ENCODE results near the gene ACER3. TPM values are rescaled to one million over a fixed set of nuclear protein-coding genes. Genes with fewer than 3 reads are reported as not detected.

ACER3 gene
- polyA plus RNA-seq, 1 donor from 2014 or later, result 14.9 TPM

GRCh38 chr11:77069336-77069968, 208.7 kb downstream of the ACER3 start:
- TF ChIP-seq EZH2 (IDR thresholded peaks at IDR 0.05; ENCODE audit: borderline replicate concordance, insufficient read depth, low read length, poor library complexity, severe bottlenecking) (no peak), CTCF (IDR thresholded peaks at IDR 0.05; ENCODE audit: poor library complexity, severe bottlenecking) (no peak), RAD21 (conservative IDR thresholded peaks at IDR 0.05) (no peak), EP300 (conservative IDR thresholded peaks at IDR 0.05; ENCODE audit: poor library complexity, severe bottlenecking) (no peak), MXI1 (conservative IDR thresholded peaks at IDR 0.05; ENCODE audit: poor library complexity, severe bottlenecking) (no peak), TAF1 (IDR thresholded peaks at IDR 0.05; ENCODE audit: low read depth) (no peak), SMC3 (conservative IDR thresholded peaks at IDR 0.05; ENCODE audit: poor library complexity) (no peak), POLR2AphosphoS5 (IDR thresholded peaks at IDR 0.05) (no peak)
- TF ChIP-seq, protein P1, sequence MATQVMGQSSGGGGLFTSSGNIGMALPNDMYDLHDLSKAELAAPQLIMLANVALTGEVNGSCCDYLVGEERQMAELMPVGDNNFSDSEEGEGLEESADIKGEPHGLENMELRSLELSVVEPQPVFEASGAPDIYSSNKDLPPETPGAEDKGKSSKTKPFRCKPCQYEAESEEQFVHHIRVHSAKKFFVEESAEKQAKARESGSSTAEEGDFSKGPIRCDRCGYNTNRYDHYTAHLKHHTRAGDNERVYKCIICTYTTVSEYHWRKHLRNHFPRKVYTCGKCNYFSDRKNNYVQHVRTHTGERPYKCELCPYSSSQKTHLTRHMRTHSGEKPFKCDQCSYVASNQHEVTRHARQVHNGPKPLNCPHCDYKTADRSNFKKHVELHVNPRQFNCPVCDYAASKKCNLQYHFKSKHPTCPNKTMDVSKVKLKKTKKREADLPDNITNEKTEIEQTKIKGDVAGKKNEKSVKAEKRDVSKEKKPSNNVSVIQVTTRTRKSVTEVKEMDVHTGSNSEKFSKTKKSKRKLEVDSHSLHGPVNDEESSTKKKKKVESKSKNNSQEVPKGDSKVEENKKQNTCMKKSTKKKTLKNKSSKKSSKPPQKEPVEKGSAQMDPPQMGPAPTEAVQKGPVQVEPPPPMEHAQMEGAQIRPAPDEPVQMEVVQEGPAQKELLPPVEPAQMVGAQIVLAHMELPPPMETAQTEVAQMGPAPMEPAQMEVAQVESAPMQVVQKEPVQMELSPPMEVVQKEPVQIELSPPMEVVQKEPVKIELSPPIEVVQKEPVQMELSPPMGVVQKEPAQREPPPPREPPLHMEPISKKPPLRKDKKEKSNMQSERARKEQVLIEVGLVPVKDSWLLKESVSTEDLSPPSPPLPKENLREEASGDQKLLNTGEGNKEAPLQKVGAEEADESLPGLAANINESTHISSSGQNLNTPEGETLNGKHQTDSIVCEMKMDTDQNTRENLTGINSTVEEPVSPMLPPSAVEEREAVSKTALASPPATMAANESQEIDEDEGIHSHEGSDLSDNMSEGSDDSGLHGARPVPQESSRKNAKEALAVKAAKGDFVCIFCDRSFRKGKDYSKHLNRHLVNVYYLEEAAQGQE (IDR thresholded peaks at IDR 0.05; ENCODE audit: borderline replicate concordance), result no peak
- H3K9me3 ChIP-seq (ENCODE audit: low read length), result no peaks in the 10 kb centered on the region
- no peak overlapping the region for H3K9ac ChIP-seq (ENCODE audit: low read length)
- H3K27ac ChIP-seq (ENCODE audit: low read length), result no peak overlapping the region
- H3F3A ChIP-seq (ENCODE audit: insufficient read depth, low read length, poor library complexity, severe bottlenecking), result no peaks in the 10 kb centered on the region
- H3K9me2 ChIP-seq (ENCODE audit: insufficient read depth, low read length), result no peaks in the 10 kb centered on the region
- H3K27me3 ChIP-seq (ENCODE audit: insufficient read depth, low read depth, low read length), result no peaks in the 10 kb centered on the region
- H3K4me3 ChIP-seq (ENCODE audit: low read length), result peak overlapping the region; percentile 87
- H2AFZ ChIP-seq (ENCODE audit: low read depth, low read length), result no peak overlapping the region
- no peaks in the 10 kb centered on the region for H3K79me2 ChIP-seq (replicated peaks; ENCODE audit: insufficient read depth, low read length)
- no peaks in the 10 kb centered on the region for H3K36me3 ChIP-seq (ENCODE audit: insufficient read depth, low read length)
- H4K20me1 ChIP-seq (ENCODE audit: insufficient read depth), result no peaks in the 10 kb centered on the region
- H3K4me2 ChIP-seq (ENCODE audit: low read length), result no peak overlapping the region

- Histone ChIP-seq H3F3A (ENCODE audit: insufficient read depth, low read length, poor library complexity, severe bottlenecking) (no peaks in the 10 kb centered on the region), H3K9me2 (ENCODE audit: insufficient read depth, low read length) (no peaks in the 10 kb centered on the region), H3K36me3 (ENCODE audit: insufficient read depth, low read length) (no peaks in the 10 kb centered on the region), H3K9ac (ENCODE audit: low read length) (no peak overlapping the region), H3K27ac (ENCODE audit: low read length) (no peak overlapping the region), H4K20me1 (ENCODE audit: insufficient read depth) (no peaks in the 10 kb centered on the region), H3K9me3 (ENCODE audit: low read length) (no peaks in the 10 kb centered on the region), H3K4me2 (ENCODE audit: low read length) (no peak overlapping the region), H3K4me3 (ENCODE audit: low read length) (no peak overlapping the region), H3K27me3 (ENCODE audit: insufficient read depth, low read depth, low read length) (no peaks in the 10 kb centered on the region), H2AFZ (ENCODE audit: low read depth, low read length) (no peak overlapping the region), H3K79me2 (replicated peaks; ENCODE audit: insufficient read depth, low read length) (no peaks in the 10 kb centered on the region)
- TF ChIP-seq RAD21 (conservative IDR thresholded peaks at IDR 0.05) (no peak), EP300 (conservative IDR thresholded peaks at IDR 0.05; ENCODE audit: poor library complexity, severe bottlenecking) (no peak), MXI1 (conservative IDR thresholded peaks at IDR 0.05; ENCODE audit: poor library complexity, severe bottlenecking) (no peak), CTCF (IDR thresholded peaks at IDR 0.05; ENCODE audit: poor library complexity, severe bottlenecking) (no peak), SMC3 (conservative IDR thresholded peaks at IDR 0.05; ENCODE audit: poor library complexity) (no peak), POLR2AphosphoS5 (IDR thresholded peaks at IDR 0.05) (no peak), EZH2 (IDR thresholded peaks at IDR 0.05; ENCODE audit: borderline replicate concordance, insufficient read depth, low read length, poor library complexity, severe bottlenecking) (no peak), TAF1 (IDR thresholded peaks at IDR 0.05; ENCODE audit: low read depth) (no peak)
- TF ChIP-seq, protein P1 (IDR thresholded peaks at IDR 0.05; ENCODE audit: borderline replicate concordance), result no peak
Measured at GRCh38 chr11:77069969-77070582, 209.4 kb downstream of the ACER3 start.
